ENCODE measurements around the gene EIF2D. TPM values are rescaled to one million over a fixed set of nuclear protein-coding genes. Genes with fewer than 3 reads are reported as not detected.

Gene EIF2D
- total and polyA plus RNA-seq, 9 of the 15 experiments (the other 6 are each of a cell fraction or from before 2014, with no cell fraction given): 81.1 to 138 (median 93.9) TPM

GRCh38 chr1:206555473-206555935, 56.8 kb downstream of the EIF2D start (continued):
- TF ChIP-seq, protein P1, sequence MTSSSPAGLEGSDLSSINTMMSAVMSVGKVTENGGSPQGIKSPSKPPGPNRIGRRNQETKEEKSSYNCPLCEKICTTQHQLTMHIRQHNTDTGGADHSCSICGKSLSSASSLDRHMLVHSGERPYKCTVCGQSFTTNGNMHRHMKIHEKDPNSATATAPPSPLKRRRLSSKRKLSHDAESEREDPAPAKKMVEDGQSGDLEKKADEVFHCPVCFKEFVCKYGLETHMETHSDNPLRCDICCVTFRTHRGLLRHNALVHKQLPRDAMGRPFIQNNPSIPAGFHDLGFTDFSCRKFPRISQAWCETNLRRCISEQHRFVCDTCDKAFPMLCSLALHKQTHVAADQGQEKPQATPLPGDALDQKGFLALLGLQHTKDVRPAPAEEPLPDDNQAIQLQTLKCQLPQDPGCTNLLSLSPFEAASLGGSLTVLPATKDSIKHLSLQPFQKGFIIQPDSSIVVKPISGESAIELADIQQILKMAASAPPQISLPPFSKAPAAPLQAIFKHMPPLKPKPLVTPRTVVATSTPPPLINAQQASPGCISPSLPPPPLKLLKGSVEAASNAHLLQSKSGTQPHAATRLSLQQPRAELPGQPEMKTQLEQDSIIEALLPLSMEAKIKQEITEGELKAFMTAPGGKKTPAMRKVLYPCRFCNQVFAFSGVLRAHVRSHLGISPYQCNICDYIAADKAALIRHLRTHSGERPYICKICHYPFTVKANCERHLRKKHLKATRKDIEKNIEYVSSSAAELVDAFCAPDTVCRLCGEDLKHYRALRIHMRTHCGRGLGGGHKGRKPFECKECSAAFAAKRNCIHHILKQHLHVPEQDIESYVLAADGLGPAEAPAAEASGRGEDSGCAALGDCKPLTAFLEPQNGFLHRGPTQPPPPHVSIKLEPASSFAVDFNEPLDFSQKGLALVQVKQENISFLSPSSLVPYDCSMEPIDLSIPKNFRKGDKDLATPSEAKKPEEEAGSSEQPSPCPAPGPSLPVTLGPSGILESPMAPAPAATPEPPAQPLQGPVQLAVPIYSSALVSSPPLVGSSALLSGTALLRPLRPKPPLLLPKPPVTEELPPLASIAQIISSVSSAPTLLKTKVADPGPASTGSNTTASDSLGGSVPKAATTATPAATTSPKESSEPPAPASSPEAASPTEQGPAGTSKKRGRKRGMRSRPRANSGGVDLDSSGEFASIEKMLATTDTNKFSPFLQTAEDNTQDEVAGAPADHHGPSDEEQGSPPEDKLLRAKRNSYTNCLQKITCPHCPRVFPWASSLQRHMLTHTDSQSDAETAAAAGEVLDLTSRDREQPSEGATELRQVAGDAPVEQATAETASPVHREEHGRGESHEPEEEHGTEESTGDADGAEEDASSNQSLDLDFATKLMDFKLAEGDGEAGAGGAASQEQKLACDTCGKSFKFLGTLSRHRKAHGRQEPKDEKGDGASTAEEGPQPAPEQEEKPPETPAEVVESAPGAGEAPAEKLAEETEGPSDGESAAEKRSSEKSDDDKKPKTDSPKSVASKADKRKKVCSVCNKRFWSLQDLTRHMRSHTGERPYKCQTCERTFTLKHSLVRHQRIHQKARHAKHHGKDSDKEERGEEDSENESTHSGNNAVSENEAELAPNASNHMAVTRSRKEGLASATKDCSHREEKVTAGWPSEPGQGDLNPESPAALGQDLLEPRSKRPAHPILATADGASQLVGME (CRISPR knock-in tag; IDR thresholded peaks at IDR 0.05): peak; percentile 17; the same call in 1 of the 2 replicates
- no peak for TF ChIP-seq ZNF511 (CRISPR knock-in tag; IDR thresholded peaks at IDR 0.05)
- TF ChIP-seq ZNF316 (IDR thresholded peaks at IDR 0.05): no peak
- TF ChIP-seq, protein P2, sequence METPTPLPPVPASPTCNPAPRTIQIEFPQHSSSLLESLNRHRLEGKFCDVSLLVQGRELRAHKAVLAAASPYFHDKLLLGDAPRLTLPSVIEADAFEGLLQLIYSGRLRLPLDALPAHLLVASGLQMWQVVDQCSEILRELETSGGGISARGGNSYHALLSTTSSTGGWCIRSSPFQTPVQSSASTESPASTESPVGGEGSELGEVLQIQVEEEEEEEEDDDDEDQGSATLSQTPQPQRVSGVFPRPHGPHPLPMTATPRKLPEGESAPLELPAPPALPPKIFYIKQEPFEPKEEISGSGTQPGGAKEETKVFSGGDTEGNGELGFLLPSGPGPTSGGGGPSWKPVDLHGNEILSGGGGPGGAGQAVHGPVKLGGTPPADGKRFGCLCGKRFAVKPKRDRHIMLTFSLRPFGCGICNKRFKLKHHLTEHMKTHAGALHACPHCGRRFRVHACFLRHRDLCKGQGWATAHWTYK (CRISPR knock-in tag; IDR thresholded peaks at IDR 0.05): peak; percentile 76
- TF ChIP-seq JUND (IDR thresholded peaks at IDR 0.05; ENCODE audit: borderline replicate concordance, low read depth, low read length): 0 out of 2 replicates have a peak, but pooled peaks have one; percentile 12
- no peak; the same call in 2 of the 3 replicates for TF ChIP-seq JUND (tag; IDR thresholded peaks at IDR 0.05; ENCODE audit: borderline replicate concordance, low read depth, low read length)
- TF ChIP-seq CHCHD3 (CRISPR knock-in tag; IDR thresholded peaks at IDR 0.05): no peak
- TF ChIP-seq, protein P3, sequence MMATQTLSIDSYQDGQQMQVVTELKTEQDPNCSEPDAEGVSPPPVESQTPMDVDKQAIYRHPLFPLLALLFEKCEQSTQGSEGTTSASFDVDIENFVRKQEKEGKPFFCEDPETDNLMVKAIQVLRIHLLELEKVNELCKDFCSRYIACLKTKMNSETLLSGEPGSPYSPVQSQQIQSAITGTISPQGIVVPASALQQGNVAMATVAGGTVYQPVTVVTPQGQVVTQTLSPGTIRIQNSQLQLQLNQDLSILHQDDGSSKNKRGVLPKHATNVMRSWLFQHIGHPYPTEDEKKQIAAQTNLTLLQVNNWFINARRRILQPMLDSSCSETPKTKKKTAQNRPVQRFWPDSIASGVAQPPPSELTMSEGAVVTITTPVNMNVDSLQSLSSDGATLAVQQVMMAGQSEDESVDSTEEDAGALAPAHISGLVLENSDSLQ (IDR thresholded peaks at IDR 0.05): peak; percentile 65
- peak; percentile 81; the same call in 1 of the 2 replicates for TF ChIP-seq MECOM (CRISPR knock-in tag; IDR thresholded peaks at IDR 0.05)
- TF ChIP-seq, protein P4, sequence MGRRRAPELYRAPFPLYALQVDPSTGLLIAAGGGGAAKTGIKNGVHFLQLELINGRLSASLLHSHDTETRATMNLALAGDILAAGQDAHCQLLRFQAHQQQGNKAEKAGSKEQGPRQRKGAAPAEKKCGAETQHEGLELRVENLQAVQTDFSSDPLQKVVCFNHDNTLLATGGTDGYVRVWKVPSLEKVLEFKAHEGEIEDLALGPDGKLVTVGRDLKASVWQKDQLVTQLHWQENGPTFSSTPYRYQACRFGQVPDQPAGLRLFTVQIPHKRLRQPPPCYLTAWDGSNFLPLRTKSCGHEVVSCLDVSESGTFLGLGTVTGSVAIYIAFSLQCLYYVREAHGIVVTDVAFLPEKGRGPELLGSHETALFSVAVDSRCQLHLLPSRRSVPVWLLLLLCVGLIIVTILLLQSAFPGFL (CRISPR knock-in tag; IDR thresholded peaks at IDR 0.05): no peak
- TF ChIP-seq ZNF583 (CRISPR knock-in tag; IDR thresholded peaks at IDR 0.05): 0 out of 2 replicates have a peak, but pooled peaks have one; percentile 71
- no peak for TF ChIP-seq ESRRA (IDR thresholded peaks at IDR 0.05; ENCODE audit: borderline replicate concordance, low read depth)
- TF ChIP-seq CXXC5 (CRISPR knock-in tag; IDR thresholded peaks at IDR 0.05): peak; percentile 65
- no peak for TF ChIP-seq RBM39 (optimal IDR thresholded peaks at IDR 0.05; ENCODE audit: low read depth, low read length)
- TF ChIP-seq E2F3 (CRISPR knock-in tag; IDR thresholded peaks at IDR 0.05): 0 out of 2 replicates have a peak, but pooled peaks have one; percentile 74
- no peak for TF ChIP-seq ZZZ3 (IDR thresholded peaks at IDR 0.05)
- TF ChIP-seq ZNF395 (CRISPR knock-in tag; IDR thresholded peaks at IDR 0.05): 0 out of 2 replicates have a peak, but pooled peaks have one; percentile 56
